CD8-positive, alpha-beta memory T cell (primary cell): ENCODE measurements around the gene CDH12. TPM values are rescaled to one million over a fixed set of nuclear protein-coding genes. Genes with fewer than 3 reads are reported as not detected.
"Not testable (repeated sequence)": the region's sequence is repeated elsewhere in the genome, so short reads cannot be mapped to it uniquely, and the experiment has no call there.

Source experiments
- CTCF ChIA-PET: fragments of 350-600 bp; sonication (Branson Sonifier 250); formaldehyde crosslinking; loops from one replicate; lab custom pipeline; 2021; ENCODE audit warnings: antibody characterized with exemption; lab: Charles Lee
- POLR2A ChIA-PET: fragments of 350-600 bp; sonication (Branson Sonifier 250); formaldehyde crosslinking; loops from one replicate; lab custom pipeline; 2021; ENCODE audit warnings: antibody characterized with exemption; lab: Charles Lee
- DNase-seq, 5 donors: peaks; one replicate each; pipeline versions ENCODE4 v3.0.0 to v3.0.0-alpha.2; 2020 to 2022; ENCODE audit warnings: mixed read lengths in 1 of 5
- H3K27ac ChIP-seq: one replicate; pipeline ENCODE4 v1.7.0; 2013; ENCODE audit warnings: low read depth, mild to moderate bottlenecking, low read length, moderate library complexity
- H3K27me3 ChIP-seq: 2 replicates; pipeline ENCODE4 v1.7.0; 2013; ENCODE audit warnings: low read length, mild to moderate bottlenecking; ENCODE audit not compliant: insufficient read depth, poor library complexity, severe bottlenecking
- H3K36me3 ChIP-seq: 2 replicates; pipeline ENCODE4 v1.7.0; 2013; ENCODE audit warnings: mild to moderate bottlenecking, low read length, moderate library complexity; ENCODE audit not compliant: insufficient read depth
- H3K4me1 ChIP-seq: 2 replicates; pipeline ENCODE4 v1.7.0; 2013; ENCODE audit warnings: mild to moderate bottlenecking, low read length, moderate library complexity; ENCODE audit not compliant: insufficient read depth
- H3K4me3 ChIP-seq: 2 replicates; pipeline ENCODE4 v1.7.0; 2013; ENCODE audit warnings: mild to moderate bottlenecking, low read length
- H3K9me3 ChIP-seq: 2 replicates; pipeline ENCODE4 v1.7.0; 2013; ENCODE audit warnings: mild to moderate bottlenecking, low read length
- H3K27ac Mint-ChIP-seq, 8 donors: one replicate each; pipeline ENCODE4 v1.8.0; 2020 to 2021; ENCODE audit warnings: mixed read lengths in 8 of 8, mild to moderate bottlenecking in 6 of 8, inconsistent platforms in 3 of 8, moderate library complexity in 3 of 8
- H3K27me3 Mint-ChIP-seq, 2 donors: one replicate each; pipeline ENCODE4 v1.8.0; 2020 to 2021; ENCODE audit warnings: mixed read lengths in 2 of 2, mild to moderate bottlenecking in 1 of 2, moderate library complexity in 1 of 2
- H3K36me3 Mint-ChIP-seq, 3 donors: one replicate each; pipeline ENCODE4 v1.8.0; 2020 to 2021; ENCODE audit warnings: mixed read lengths in 3 of 3, inconsistent platforms in 1 of 3, mild to moderate bottlenecking in 1 of 3
- H3K4me1 Mint-ChIP-seq, 3 donors: one replicate each; pipeline ENCODE4 v1.8.0; 2020 to 2021; ENCODE audit warnings: mixed read lengths in 3 of 3, inconsistent platforms in 1 of 3, mild to moderate bottlenecking in 1 of 3
- H3K4me3 Mint-ChIP-seq, 7 donors: one replicate each; pipeline ENCODE4 v1.8.0; 2020 to 2021; ENCODE audit warnings: mixed read lengths in 7 of 7, mild to moderate bottlenecking in 6 of 7, moderate library complexity in 4 of 7, inconsistent platforms in 2 of 7
- H3K9me3 Mint-ChIP-seq, 5 donors: one replicate each; pipeline ENCODE4 v1.8.0; 2020 to 2022; ENCODE audit warnings: mixed read lengths in 5 of 5, mild to moderate bottlenecking in 3 of 5, moderate library complexity in 2 of 5, inconsistent platforms in 1 of 5
- polyA plus RNA-seq: library from polyadenylated mRNA; unstranded; fragments of 300-500 nt; fragmentation: Illumina TruSeq; gene quantifications from one replicate; pipeline ENCODE4 v1.2.3, GENCODE V29; 2021
- total RNA-seq, 2 experiments: library from RNA; stranded (reverse); gene quantifications; one replicate each; pipeline ENCODE4 v1.2.3, GENCODE V29; 2021

Gene CDH12
- total and polyA plus RNA-seq, 3 experiments from 2014 or later = not detected

DNA sequence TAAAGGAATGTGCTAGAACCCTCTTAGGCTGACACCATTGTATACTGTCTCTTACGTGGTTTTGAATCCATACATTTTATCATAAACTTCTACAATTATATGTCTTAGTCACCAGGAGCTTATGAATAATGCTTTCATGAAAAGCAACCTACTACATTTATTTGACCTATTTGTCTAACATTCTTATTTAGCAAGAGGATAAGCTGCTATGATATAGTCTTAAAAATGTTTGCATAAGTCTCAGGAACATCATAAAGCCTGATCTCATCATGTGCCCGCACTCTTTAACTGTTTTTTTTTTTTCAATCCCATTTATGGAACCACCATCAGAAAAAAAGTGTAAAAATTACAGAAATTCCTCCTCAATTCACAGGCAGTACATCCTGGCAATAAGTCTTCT, 59.7 kb downstream of the CDH12 start:
- H3K36me3 Mint-ChIP-seq = no peaks in the 10 kb centered on the region
- H3K4me3 Mint-ChIP-seq = no peak overlapping the region
- ChIA-PET CTCF (no interaction called here), POLR2A (no interaction called here)
- Histone ChIP-seq H3K9me3 (no peaks in the 10 kb centered on the region), H3K4me3 (no peak overlapping the region), H3K27me3 (no peaks in the 10 kb centered on the region), H3K27ac (no peak overlapping the region), H3K36me3 (no peaks in the 10 kb centered on the region), H3K4me1 (no peaks in the 10 kb centered on the region)
- H3K27ac Mint-ChIP-seq = no peak overlapping the region
- peaks cover 2 to 27% (median 12%) of the 10 kb centered on the region in 5 donors for H3K9me3 Mint-ChIP-seq
- H3K4me1 Mint-ChIP-seq = no peaks in the 10 kb centered on the region
- no peak for DNase-seq
- H3K27me3 Mint-ChIP-seq = no peaks in the 10 kb centered on the region

DNA sequence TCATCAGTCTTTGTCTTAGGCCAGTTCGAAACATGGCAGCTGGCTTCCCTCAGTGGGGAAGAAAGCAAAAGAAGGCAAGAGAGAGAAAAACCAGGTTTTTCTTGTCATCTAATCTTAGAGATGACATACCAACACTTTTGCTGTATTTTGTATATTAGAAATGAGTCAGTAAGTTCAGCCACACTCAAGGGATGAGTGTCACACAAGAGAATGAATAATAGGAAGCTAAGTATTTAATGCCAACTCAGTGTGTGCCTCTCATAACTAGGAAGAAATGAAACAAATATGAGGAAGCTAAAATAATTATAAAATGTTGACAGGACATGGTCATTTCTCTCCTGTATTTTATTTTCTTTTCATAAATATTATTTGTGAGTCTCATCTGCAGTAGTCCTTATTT, 65.3 kb downstream of the CDH12 start:
- Histone ChIP-seq H3K4me1 (no peaks in the 10 kb centered on the region), H3K27me3 (no peaks in the 10 kb centered on the region), H3K36me3 (no peaks in the 10 kb centered on the region), H3K27ac (no peak overlapping the region), H3K4me3 (no peak overlapping the region), H3K9me3 (no peaks in the 10 kb centered on the region)
- Mint-ChIP-seq H3K27me3 (no peaks in the 10 kb centered on the region), H3K4me3 (no peak overlapping the region), H3K4me1 (no peaks in the 10 kb centered on the region), H3K9me3 (peaks cover 4 to 25% (median 12%) of the 10 kb centered on the region in 5 donors), H3K27ac (no peak overlapping the region), H3K36me3 (no peaks in the 10 kb centered on the region)
- ChIA-PET POLR2A (no interaction called here), CTCF (no interaction called here)
- no peak for DNase-seq

DNA sequence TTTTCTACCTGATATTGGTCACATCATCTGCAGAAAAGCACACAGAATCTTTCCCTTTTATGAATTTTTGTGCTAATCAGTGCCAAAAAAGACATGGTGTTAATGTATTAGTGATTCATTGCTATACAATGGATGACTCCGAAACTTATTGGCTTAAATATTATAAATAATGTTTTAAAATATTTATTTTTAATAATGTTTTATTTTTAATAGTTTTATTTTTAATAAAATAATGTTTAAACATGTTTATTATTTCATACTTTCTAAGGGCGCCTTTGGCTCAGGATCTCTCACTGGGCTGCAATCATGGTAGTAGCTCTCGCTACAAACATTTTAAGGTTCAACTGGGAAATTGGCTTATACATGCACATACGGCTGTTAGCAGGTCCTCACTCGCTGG, 65.7 kb downstream of the CDH12 start:
- ChIA-PET CTCF (no interaction called here), POLR2A (no interaction called here)
- DNase-seq = no peak
- Mint-ChIP-seq H3K4me1 (no peaks in the 10 kb centered on the region), H3K4me3 (no peak overlapping the region), H3K27ac (no peak overlapping the region), H3K27me3 (no peaks in the 10 kb centered on the region), H3K9me3 (peaks cover 5 to 27% (median 12%) of the 10 kb centered on the region in 5 donors), H3K36me3 (no peaks in the 10 kb centered on the region)
- H3K27ac ChIP-seq = no peak overlapping the region
- H3K36me3 ChIP-seq = no peaks in the 10 kb centered on the region
- no peaks in the 10 kb centered on the region for H3K27me3 ChIP-seq
- no peaks in the 10 kb centered on the region for H3K9me3 ChIP-seq
- no peaks in the 10 kb centered on the region for H3K4me1 ChIP-seq
- H3K4me3 ChIP-seq = no peak overlapping the region

DNA sequence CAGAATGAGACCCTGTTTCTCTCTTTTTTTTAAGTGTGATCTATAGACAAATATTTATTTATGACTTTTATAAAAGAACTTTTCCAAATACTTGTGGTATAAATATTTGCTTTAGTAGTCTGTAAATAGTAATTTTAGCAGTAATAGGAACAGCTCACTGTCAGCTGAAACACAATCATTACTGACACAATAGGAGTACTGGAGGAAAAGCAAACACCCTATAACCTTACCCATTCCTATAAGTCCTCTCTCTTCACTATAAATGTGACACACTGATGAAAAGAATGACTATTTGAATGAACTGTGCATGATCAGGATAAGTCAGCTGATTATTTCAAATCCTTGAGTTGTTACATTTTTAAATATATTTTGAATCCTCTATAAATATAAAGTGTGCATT, 72.4 kb downstream of the CDH12 start:
- Histone ChIP-seq H3K36me3 (no peaks in the 10 kb centered on the region), H3K27ac (no peak overlapping the region), H3K27me3 (no peaks in the 10 kb centered on the region), H3K4me1 (no peaks in the 10 kb centered on the region), H3K9me3 (no peaks in the 10 kb centered on the region), H3K4me3 (no peak overlapping the region)
- DNase-seq = no peak
- CTCF ChIA-PET = no interaction called here
- Mint-ChIP-seq H3K27me3 (no peaks in the 10 kb centered on the region), H3K36me3 (no peaks in the 10 kb centered on the region), H3K4me3 (no peak overlapping the region), H3K27ac (no peak overlapping the region), H3K9me3 (peaks cover 5 to 28% (median 12%) of the 10 kb centered on the region in 5 donors), H3K4me1 (no peaks in the 10 kb centered on the region)
- POLR2A ChIA-PET = no interaction called here

DNA sequence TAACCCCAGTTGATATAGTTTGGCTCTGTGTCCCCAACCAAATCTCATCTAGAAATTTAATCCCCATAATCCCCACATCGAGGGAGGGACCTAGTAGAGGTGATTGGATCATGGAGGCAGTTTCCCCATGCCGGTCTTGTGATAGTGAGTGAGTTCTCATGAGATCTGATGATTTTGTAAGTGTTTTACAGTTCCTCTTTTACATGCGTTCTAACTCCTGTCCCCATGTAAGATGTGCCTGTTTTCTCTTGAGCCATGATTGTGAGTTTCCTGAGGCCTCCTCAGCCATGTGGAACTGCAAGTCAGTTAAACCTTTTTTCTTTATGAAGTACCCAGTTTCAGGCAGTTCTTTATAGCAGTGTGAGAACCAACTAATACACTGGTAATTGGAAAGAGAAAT, 73.6 kb downstream of the CDH12 start:
- ChIA-PET CTCF (no interaction called here), POLR2A (no interaction called here)
- H3K4me1 Mint-ChIP-seq = no peaks in the 10 kb centered on the region
- Histone ChIP-seq H3K4me1 (no peaks in the 10 kb centered on the region), H3K27me3 (no peaks in the 10 kb centered on the region), H3K9me3 (no peaks in the 10 kb centered on the region), H3K27ac (no peak overlapping the region), H3K36me3 (no peaks in the 10 kb centered on the region), H3K4me3 (no peak overlapping the region)
- no peak overlapping the region for H3K4me3 Mint-ChIP-seq
- DNase-seq = no peak
- no peaks in the 10 kb centered on the region for H3K36me3 Mint-ChIP-seq
- H3K9me3 Mint-ChIP-seq = peaks cover 5 to 30% (median 14%) of the 10 kb centered on the region in 5 donors
- H3K27ac Mint-ChIP-seq = no peak overlapping the region
- H3K27me3 Mint-ChIP-seq = no peaks in the 10 kb centered on the region

DNA sequence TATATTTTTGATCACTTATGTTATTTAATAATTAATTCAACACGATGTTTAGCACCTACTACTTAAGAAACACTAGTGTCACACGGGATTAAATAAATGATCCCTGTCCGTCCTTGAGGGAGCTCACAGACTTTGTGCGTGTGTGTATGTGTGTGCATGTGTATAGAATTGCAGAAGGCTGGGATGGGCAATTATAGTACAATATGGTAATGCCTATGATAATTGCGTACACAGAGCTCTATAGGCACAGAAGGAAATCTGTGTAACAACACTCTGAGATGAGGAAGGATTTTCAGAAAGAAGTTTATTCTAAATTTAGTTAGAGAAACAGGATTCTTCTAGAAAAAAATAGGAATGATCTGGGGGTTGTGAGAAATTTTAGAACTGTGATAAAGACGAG, 76.9 kb downstream of the CDH12 start:
- no peak overlapping the region for H3K27ac Mint-ChIP-seq
- no peaks in the 10 kb centered on the region for H3K4me1 ChIP-seq
- no peaks in the 10 kb centered on the region for H3K36me3 Mint-ChIP-seq
- no peak overlapping the region for H3K4me3 Mint-ChIP-seq
- no peak overlapping the region for H3K4me3 ChIP-seq
- peaks cover 4 to 37% (median 8%) of the 10 kb centered on the region in 5 donors for H3K9me3 Mint-ChIP-seq
- POLR2A ChIA-PET = no interaction called here
- CTCF ChIA-PET = no interaction called here
- H3K4me1 Mint-ChIP-seq = no peaks in the 10 kb centered on the region
- no peak overlapping the region for H3K27ac ChIP-seq
- no peaks in the 10 kb centered on the region for H3K9me3 ChIP-seq
- DNase-seq = no peak
- no peaks in the 10 kb centered on the region for H3K27me3 Mint-ChIP-seq
- no peaks in the 10 kb centered on the region for H3K36me3 ChIP-seq
- no peaks in the 10 kb centered on the region for H3K27me3 ChIP-seq

DNA sequence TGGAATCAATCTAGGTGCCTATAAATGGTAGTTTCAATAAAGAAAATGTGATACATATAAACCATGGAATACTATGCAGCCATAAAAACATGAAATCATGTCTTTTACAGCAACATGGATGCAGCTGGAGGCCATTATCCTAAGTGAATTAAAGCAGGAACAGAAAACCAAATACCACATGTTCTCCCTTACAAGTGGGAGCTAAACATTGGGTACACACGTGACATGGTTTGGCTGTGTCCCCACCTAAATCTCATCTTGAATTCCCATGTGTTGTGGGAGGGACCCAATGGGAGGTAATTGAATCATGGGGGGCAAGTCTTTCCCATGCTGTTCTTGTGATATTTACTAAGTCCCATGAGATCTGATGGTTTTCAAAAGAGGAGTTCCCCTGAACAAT, 78.9 kb downstream of the CDH12 start:
- DNase-seq, H3K27me3 Mint-ChIP-seq, H3K36me3 ChIP-seq, H3K4me1 ChIP-seq, H3K4me3 ChIP-seq, POLR2A ChIA-PET, H3K9me3 ChIP-seq, H3K27me3 ChIP-seq, H3K36me3 Mint-ChIP-seq, H3K27ac ChIP-seq, H3K4me1 Mint-ChIP-seq, H3K4me3 Mint-ChIP-seq, CTCF ChIA-PET: not testable (repeated sequence)
- peak overlapping the region in 1 of 8 donors; percentile 50 for H3K27ac Mint-ChIP-seq
- peaks cover 3 to 37% (median 11%) of the 10 kb centered on the region in 5 donors for H3K9me3 Mint-ChIP-seq

DNA sequence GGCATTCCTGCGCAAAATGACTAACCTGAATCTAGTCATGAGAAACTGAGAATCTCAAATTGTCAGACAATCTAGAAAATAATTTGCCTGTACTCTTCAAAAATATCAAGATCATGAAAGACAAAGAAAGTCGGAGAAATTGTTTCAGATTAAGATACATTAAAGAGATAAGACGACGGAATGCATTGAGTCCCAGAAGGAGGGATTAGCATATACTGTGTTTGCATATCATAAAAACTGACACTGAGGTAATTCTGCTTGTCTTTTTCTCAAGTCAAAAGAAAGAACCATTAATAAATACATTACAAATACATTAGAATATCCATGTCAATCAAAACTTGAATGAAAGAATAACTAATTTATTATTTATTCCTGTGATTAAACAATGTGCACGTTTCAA, 88.4 kb downstream of the CDH12 start:
- Mint-ChIP-seq H3K27ac (no peak overlapping the region), H3K36me3 (no peaks in the 10 kb centered on the region), H3K4me3 (no peak overlapping the region), H3K4me1 (no peaks in the 10 kb centered on the region), H3K27me3 (no peaks in the 10 kb centered on the region), H3K9me3 (peaks cover 2 to 14% (median 5%) of the 10 kb centered on the region in 5 donors)
- H3K36me3 ChIP-seq = no peaks in the 10 kb centered on the region
- H3K4me3 ChIP-seq = no peak overlapping the region
- no peaks in the 10 kb centered on the region for H3K4me1 ChIP-seq
- DNase-seq = no peak
- no peaks in the 10 kb centered on the region for H3K9me3 ChIP-seq
- H3K27ac ChIP-seq = no peak overlapping the region
- no peaks in the 10 kb centered on the region for H3K27me3 ChIP-seq
- CTCF ChIA-PET = no interaction called here
- POLR2A ChIA-PET = no interaction called here

DNA sequence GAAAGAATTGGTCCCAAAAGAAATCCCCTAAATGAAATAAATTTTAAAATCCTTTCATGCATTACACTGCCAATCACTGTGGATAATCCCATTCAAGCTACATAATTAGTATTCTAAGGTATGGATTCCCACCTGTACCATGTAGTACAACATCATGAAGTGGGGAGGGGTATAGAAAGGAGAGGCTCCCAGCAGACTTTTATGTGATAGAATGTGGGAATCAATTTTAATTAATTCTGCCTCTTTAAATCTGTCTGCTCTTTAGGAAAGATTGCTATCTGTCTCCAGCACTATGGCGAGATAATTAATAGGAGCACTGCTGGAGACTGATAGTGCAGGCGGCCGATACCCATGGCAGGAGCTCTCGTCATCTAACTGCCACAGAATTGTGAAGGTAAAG, 95.4 kb downstream of the CDH12 start:
- H3K4me1 ChIP-seq = no peaks in the 10 kb centered on the region
- no peaks in the 10 kb centered on the region for H3K36me3 ChIP-seq
- DNase-seq = no peak
- ChIA-PET CTCF (no interaction called here), POLR2A (no interaction called here)
- no peak overlapping the region for H3K4me3 ChIP-seq
- no peaks in the 10 kb centered on the region for H3K27me3 ChIP-seq
- peaks cover 6 to 22% (median 9%) of the 10 kb centered on the region in 5 donors for H3K9me3 Mint-ChIP-seq
- no peak overlapping the region for H3K27ac Mint-ChIP-seq
- no peak overlapping the region for H3K4me3 Mint-ChIP-seq
- H3K9me3 ChIP-seq = no peaks in the 10 kb centered on the region
- no peaks in the 10 kb centered on the region for H3K36me3 Mint-ChIP-seq
- no peaks in the 10 kb centered on the region for H3K4me1 Mint-ChIP-seq
- H3K27ac ChIP-seq = no peak overlapping the region
- H3K27me3 Mint-ChIP-seq = peaks cover 0 to 1% of the 10 kb centered on the region in 2 donors
